Fibroblast of peridontal ligament (primary cell): ENCODE measurements around the gene TEAD4.

Source experiments
- DNase-seq: peaks from one replicate; pipeline ENCODE4 v3.0.0-alpha.2; 2010; ENCODE audit errors: extremely low read depth

TEAD4 gene

GRCh38 chr12:3081091-3081490 lies 121.9 kb downstream of the TEAD4 start:
- no peak for DNase-seq

GRCh38 chr12:3081886-3082285 lies 122.7 kb downstream of the TEAD4 start:
- DNase-seq: no peak

- no peak for DNase-seq
Measured at GRCh38 chr12:3083241-3083920, 124.2 kb downstream of the TEAD4 start.

GRCh38 chr12:3083921-3084347 lies 124.7 kb downstream of the TEAD4 start:
- no peak for DNase-seq

GRCh38 chr12:3084742-3085141 lies 125.5 kb downstream of the TEAD4 start:
- DNase-seq: no peak

GRCh38 chr12:3085341-3086139 lies 126.3 kb downstream of the TEAD4 start:
- DNase-seq: no peak

GRCh38 chr12:3086211-3086610 lies 127.0 kb downstream of the TEAD4 start:
- DNase-seq: no peak

- no peak for DNase-seq
Measured at GRCh38 chr12:3086729-3087323, 127.6 kb downstream of the TEAD4 start.

GRCh38 chr12:3087758-3088650 lies 128.8 kb downstream of the TEAD4 start:
- DNase-seq: no peak

GRCh38 chr12:3089588-3089987 lies 130.4 kb downstream of the TEAD4 start:
- no peak for DNase-seq
